GM12875 (cell line): Measurements from ENCODE around the gene CLIC6.

Source experiments
- H3K4me3 ChIP-seq: one replicate; pipeline ENCODE4 v1.5.1; 2011; ENCODE audit warnings: low read depth, low read length, control low read depth
- CTCF ChIP-seq: IDR thresholded peaks from 2 replicates; pipeline ENCODE4 v1.5.1; 2011; ENCODE audit warnings: low read depth, mild to moderate bottlenecking, control low read depth, inconsistent platforms, low read length, moderate library complexity, borderline replicate concordance; ENCODE audit not compliant: insufficient read depth

Gene CLIC6

DNA sequence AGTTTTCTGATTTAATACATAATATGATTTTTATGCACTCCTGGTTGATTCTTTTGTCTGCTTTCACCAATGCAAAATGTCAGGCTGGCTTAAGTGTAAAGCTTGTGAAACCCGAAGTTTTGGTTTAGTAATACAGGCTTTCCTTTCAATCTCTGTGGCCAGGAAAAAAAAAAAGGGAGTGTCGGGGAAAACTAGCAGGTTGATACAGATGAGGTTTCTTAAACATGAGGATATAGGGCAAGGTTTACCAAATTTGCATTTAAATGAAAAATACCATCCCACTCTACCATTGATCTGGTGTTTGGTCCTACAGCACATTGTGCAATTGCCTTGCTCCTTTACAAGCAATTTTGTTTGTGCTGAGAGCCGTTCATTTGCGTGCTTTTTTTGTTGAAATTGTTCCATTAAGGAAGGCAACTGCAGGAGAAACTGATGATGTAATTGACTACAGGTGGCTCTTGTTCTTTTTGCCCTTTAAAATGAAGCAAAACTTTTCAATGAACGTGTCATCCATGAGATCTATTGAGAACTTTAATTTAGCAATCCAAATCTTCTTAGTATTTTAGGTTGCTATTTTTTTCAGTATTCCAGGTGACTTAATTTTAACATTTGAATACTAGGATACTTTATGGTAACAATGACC lies 22.7 kb downstream of the CLIC6 start:
- H3K4me3 ChIP-seq: no peak overlapping the region
- no peak for TF ChIP-seq CTCF

- no peak overlapping the region for H3K4me3 ChIP-seq
- TF ChIP-seq CTCF: no peak
Measured at GRCh38 chr21:34692458-34693020, 23.7 kb downstream of the CLIC6 start.

DNA sequence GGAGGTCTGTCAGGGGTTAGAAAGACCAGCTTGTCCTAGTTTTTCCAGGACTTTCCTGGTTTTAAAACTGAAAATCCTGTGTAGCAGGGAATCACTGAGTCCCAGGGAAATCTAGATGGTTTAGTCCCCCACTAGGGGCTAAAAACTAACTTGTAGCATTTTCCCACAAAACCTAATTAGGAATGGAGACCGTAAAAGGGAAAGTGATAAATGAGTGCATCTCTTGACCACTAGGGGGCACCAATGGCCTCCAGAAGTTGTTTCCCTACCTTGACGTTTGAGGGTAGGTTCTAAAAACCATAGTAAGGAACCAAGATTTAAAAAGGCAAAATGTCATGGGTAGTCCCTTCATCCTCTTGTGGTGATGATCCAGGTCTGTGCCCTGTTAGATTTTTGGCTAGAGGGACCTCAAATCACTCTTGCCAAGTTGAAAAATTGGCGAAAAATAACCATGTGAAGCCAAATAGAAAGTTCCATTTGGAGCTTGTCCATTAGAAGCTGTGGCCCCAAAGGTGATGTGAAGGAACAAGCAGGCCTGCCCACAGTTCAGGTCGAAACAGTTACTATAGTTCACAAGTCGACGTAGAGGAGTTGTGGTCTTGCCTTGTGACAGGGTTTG lies 24.5 kb downstream of the CLIC6 start:
- H3K4me3 ChIP-seq: no peak overlapping the region
- peak; percentile 64 for TF ChIP-seq CTCF

- no peak overlapping the region for H3K4me3 ChIP-seq
- TF ChIP-seq CTCF: no peak
Measured at GRCh38 chr21:34695434-34695833, 26.6 kb downstream of the CLIC6 start.

DNA sequence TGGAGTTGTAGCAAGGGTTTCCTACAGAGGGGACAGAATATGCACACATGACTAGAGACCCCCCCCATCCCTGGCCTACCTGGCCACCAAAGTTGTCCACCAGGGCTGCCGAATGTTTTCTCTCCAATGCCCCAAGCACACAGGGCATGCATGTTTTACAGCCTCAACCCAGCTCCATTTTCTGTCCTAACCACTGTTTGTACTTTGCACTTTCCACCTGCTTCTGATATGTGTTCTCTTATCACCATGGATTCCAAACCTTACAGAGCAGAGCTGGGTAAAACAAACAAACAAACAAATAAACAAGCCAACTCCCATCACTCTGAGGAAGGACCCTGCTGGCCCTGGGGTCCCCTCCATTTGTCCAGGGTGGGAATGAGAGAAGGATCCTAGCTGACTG lies 27.3 kb downstream of the CLIC6 start:
- no peak for TF ChIP-seq CTCF
- H3K4me3 ChIP-seq: no peak overlapping the region

DNA sequence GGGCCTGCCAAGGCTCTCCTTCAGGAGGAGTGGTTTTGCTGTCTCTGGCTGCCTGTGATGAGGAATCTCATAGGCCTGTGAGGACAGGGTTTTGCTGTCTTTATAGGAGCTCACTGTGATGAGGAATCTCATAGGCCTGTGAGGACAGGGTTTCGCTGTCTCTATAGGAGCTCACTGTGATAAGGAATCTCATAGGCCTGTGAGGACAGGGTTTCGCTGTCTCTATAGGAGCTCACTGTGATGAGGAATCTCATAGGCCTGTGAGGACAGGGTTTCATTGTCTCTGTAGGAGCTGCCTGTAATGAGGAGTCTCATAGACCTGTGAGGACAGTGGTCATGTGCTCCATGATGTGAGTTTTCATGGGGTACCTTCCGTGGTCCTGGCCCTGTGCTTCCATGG lies 29.0 kb downstream of the CLIC6 start:
- no peak for TF ChIP-seq CTCF
- H3K4me3 ChIP-seq: no peak overlapping the region

- TF ChIP-seq CTCF: no peak
- no peak overlapping the region for H3K4me3 ChIP-seq
Measured at GRCh38 chr21:34698270-34699015, 29.6 kb downstream of the CLIC6 start.
